Panc1 (cell line): ENCODE measurements around the gene DPPA4. TPM values are rescaled to one million over a fixed set of nuclear protein-coding genes. Genes with fewer than 3 reads are reported as not detected.

Experiments used
- ATAC-seq: fragments of 200-7000 bp; cut with Tn5 transposase; 2 replicates; pipeline ENCODE4 v1.9.1; 2020; ENCODE audit warnings: mild to moderate bottlenecking, moderate library complexity
- BruUV-seq: library from RNA; stranded (reverse); fragments of 400-500 nt; replicated peaks from 2 replicates; lab custom pipeline; 2021; lab: Mats Ljungman, UMichigan
- CTCF ChIA-PET: fragments of 300-600 bp; sonication (Branson Sonifier 250); formaldehyde crosslinking; loops from one replicate; lab custom pipeline; 2022; ENCODE audit warnings: antibody characterized with exemption; lab: Charles Lee
- POLR2A ChIA-PET: fragments of 300-600 bp; sonication (Branson Sonifier 250); formaldehyde crosslinking; loops from one replicate; lab custom pipeline; 2022; ENCODE audit warnings: antibody characterized with exemption; lab: Charles Lee
- DNase-seq: peaks from one replicate; pipeline ENCODE4 v3.0.0-alpha.2; 2010; ENCODE audit warnings: low read depth, low spot score
- H3K27ac ChIP-seq: 2 replicates; pipeline ENCODE4 v1.5.1; 2011; ENCODE audit warnings: mild to moderate bottlenecking, low read length, inconsistent platforms
- H3K27me3 ChIP-seq: fragments of 200-500 bp; sonication (Bioruptor generic); 2 replicates; pipeline ENCODE4 v1.6.0; 2014; ENCODE audit warnings: low read length, inconsistent platforms; ENCODE audit not compliant: control insufficient read depth, insufficient read depth
- H3K36me3 ChIP-seq: fragments of 200-500 bp; sonication (Bioruptor generic); 2 replicates; pipeline ENCODE4 v1.5.1; 2014; ENCODE audit warnings: inconsistent platforms, mild to moderate bottlenecking, low read length, moderate library complexity; ENCODE audit not compliant: control insufficient read depth, insufficient read depth
- H3K4me1 ChIP-seq: 2 replicates; pipeline ENCODE4 v1.5.1; 2011; ENCODE audit warnings: inconsistent platforms, mild to moderate bottlenecking, low read length, moderate library complexity; ENCODE audit not compliant: control insufficient read depth, insufficient read depth
- H3K4me3 ChIP-seq, 2 experiments: 2 replicates each; pipeline ENCODE4 v1.5.1; 2011 to 2012; ENCODE audit warnings: low read depth in 2 of 2, low read length in 2 of 2, mild to moderate bottlenecking in 2 of 2, inconsistent platforms in 1 of 2, moderate library complexity in 1 of 2
- H3K9me3 ChIP-seq: fragments of 200-500 bp; sonication (Bioruptor generic); 2 replicates; pipeline ENCODE4 v1.5.1; 2014; ENCODE audit warnings: low read depth, mild to moderate bottlenecking, inconsistent platforms, low read length, moderate library complexity; ENCODE audit not compliant: control insufficient read depth, insufficient read depth
- POLR2AphosphoS5 ChIP-seq: IDR thresholded peaks from 2 replicates; pipeline ENCODE4 v1.6.1; 2012; ENCODE audit warnings: mild to moderate bottlenecking, low read depth, low read length, moderate library complexity
- SIN3A ChIP-seq: IDR thresholded peaks from 2 replicates; pipeline ENCODE4 v1.6.1; 2012; ENCODE audit warnings: low read depth, mild to moderate bottlenecking, low read length, moderate library complexity, borderline replicate concordance; ENCODE audit not compliant: insufficient read depth
- TCF7L2 ChIP-seq: IDR thresholded peaks from 2 replicates; pipeline ENCODE4 v1.6.1; 2011; ENCODE audit warnings: mild to moderate bottlenecking, low read depth, low read length, inconsistent platforms
- in situ Hi-C: cut with HindIII; loops from 2 replicates; pipeline ENCODE4 v1.10.0; 2016; ENCODE audit warnings: low sequenced_read_pairs, low pct_unique_long_range_greater_than_20kb
- intact Hi-C: fragments of 100-400 bp; cut with micrococcal nuclease; formaldehyde crosslinking; loops from one replicate; pipeline ENCODE4 v1.10.0; 2022; ENCODE audit not compliant: unreplicated experiment
- total RNA-seq: library from RNA; stranded (reverse); gene quantifications from one replicate; pipeline ENCODE4 v1.2.1, GENCODE V29; 2021; ENCODE audit not compliant: unreplicated experiment
- TF ChIP-seq, protein P1 (sequence below): fragments of 450-650 bp; IDR thresholded peaks from 2 replicates; pipeline ENCODE4 v1.5.1; 2017; ENCODE audit warnings: mild to moderate bottlenecking
- TF ChIP-seq, protein P2 (sequence below), 2 experiments: IDR thresholded peaks; 2 replicates each; pipeline ENCODE4 v1.6.1; 2011 to 2012; ENCODE audit warnings: low read depth in 2 of 2, control low read depth in 1 of 2, low read length in 1 of 2, mild to moderate bottlenecking in 1 of 2, moderate library complexity in 1 of 2; ENCODE audit not compliant: insufficient read depth in 1 of 2

Gene DPPA4
- total RNA-seq, 1 experiment from 2014 or later: 0.26 TPM

DNA sequence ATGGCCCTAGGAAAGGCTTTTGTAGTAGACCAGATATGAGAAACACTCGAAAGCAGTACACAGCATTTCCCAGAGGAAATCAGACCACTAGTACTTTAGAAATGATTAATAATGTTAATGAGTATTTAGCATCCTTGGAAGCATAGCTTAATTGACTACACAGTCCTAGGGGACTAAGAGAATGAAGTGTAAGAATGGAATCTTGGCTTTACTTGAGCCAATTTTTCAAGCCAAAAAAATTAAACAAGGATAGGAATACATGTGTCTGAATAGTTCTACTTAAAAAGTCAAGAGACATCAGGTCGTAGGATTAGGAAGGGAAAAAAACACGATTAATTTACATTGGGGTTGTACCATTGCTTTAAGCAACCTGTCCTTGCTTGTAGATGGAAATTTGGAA is 59.2 kb downstream of the DPPA4 start:
- Histone ChIP-seq H3K27me3 (no peaks in the 10 kb centered on the region), H3K27ac (no peak overlapping the region), H3K36me3 (no peaks in the 10 kb centered on the region), H3K4me1 (no peaks in the 10 kb centered on the region), H3K9me3 (no peaks in the 10 kb centered on the region), H3K4me3 (no peak overlapping the region)
- intact Hi-C loops (loop anchor here (5.0 to 10.0 kb wide), 3 partner anchors 87 to 1037 kb away; no protein-coding TSS in a partner anchor), in situ Hi-C loops (no loop called here)
- ChIA-PET CTCF (no interaction called here), POLR2A (no interaction called here)
- no TSS peak for BruUV-seq
- TF ChIP-seq POLR2AphosphoS5 (no peak), SIN3A (no peak), TCF7L2 (no peak)
- TF ChIP-seq, protein P1, sequence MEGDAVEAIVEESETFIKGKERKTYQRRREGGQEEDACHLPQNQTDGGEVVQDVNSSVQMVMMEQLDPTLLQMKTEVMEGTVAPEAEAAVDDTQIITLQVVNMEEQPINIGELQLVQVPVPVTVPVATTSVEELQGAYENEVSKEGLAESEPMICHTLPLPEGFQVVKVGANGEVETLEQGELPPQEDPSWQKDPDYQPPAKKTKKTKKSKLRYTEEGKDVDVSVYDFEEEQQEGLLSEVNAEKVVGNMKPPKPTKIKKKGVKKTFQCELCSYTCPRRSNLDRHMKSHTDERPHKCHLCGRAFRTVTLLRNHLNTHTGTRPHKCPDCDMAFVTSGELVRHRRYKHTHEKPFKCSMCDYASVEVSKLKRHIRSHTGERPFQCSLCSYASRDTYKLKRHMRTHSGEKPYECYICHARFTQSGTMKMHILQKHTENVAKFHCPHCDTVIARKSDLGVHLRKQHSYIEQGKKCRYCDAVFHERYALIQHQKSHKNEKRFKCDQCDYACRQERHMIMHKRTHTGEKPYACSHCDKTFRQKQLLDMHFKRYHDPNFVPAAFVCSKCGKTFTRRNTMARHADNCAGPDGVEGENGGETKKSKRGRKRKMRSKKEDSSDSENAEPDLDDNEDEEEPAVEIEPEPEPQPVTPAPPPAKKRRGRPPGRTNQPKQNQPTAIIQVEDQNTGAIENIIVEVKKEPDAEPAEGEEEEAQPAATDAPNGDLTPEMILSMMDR: no peak
- TF ChIP-seq, protein P2, sequence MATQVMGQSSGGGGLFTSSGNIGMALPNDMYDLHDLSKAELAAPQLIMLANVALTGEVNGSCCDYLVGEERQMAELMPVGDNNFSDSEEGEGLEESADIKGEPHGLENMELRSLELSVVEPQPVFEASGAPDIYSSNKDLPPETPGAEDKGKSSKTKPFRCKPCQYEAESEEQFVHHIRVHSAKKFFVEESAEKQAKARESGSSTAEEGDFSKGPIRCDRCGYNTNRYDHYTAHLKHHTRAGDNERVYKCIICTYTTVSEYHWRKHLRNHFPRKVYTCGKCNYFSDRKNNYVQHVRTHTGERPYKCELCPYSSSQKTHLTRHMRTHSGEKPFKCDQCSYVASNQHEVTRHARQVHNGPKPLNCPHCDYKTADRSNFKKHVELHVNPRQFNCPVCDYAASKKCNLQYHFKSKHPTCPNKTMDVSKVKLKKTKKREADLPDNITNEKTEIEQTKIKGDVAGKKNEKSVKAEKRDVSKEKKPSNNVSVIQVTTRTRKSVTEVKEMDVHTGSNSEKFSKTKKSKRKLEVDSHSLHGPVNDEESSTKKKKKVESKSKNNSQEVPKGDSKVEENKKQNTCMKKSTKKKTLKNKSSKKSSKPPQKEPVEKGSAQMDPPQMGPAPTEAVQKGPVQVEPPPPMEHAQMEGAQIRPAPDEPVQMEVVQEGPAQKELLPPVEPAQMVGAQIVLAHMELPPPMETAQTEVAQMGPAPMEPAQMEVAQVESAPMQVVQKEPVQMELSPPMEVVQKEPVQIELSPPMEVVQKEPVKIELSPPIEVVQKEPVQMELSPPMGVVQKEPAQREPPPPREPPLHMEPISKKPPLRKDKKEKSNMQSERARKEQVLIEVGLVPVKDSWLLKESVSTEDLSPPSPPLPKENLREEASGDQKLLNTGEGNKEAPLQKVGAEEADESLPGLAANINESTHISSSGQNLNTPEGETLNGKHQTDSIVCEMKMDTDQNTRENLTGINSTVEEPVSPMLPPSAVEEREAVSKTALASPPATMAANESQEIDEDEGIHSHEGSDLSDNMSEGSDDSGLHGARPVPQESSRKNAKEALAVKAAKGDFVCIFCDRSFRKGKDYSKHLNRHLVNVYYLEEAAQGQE (IDR thresholded peaks at IDR 0.05; ENCODE audit: insufficient read depth in 1 of 2, low read depth in 2 of 2, low read length in 1 of 2): no peak
- DNase-seq: no peak
- no peak for ATAC-seq

Other genes with a start within 250 kb of the DPPA4 start
- gene MORC1, start 219.4 kb downstream of the DPPA4 start, total RNA-seq: not detected
- gene C3orf85, start 200.8 kb downstream of the DPPA4 start, total RNA-seq: not detected
- gene DPPA2, start 21.0 kb downstream of the DPPA4 start, total RNA-seq: not detected